ENCODE results near the gene RAP1GAP2. TPM values are rescaled to one million over a fixed set of nuclear protein-coding genes. Genes with fewer than 3 reads are reported as not detected.

The RAP1GAP2 gene
- total and polyA plus RNA-seq, 2 of the 8 experiments (the other 6 are each of a cell fraction or from before 2014, with no cell fraction given), result 24.0 to 63.8 TPM

GRCh38 chr17:2878751-2879254 is 82.6 kb downstream of the RAP1GAP2 start:
- H3K56ac ChIP-seq (replicated peaks; ENCODE audit: insufficient read length, low read depth, low read length), result no peak overlapping the region
- no peak overlapping the region for H3K14ac ChIP-seq (ENCODE audit: insufficient read length)
- no peak for DNase-seq (ENCODE audit: low read depth in 1 of 2, low spot score in 2 of 2)
- peaks cover 6 to 74% of the 10 kb centered on the region in 2 experiments; a peak in 3 of 4 replicates for H3K79me2 ChIP-seq (ENCODE audit: control insufficient read depth in 1 of 2, insufficient read depth in 2 of 2, low read length in 2 of 2)
- peaks cover 0 to 2% of the 10 kb centered on the region in 2 experiments for H4K20me1 ChIP-seq (replicated peaks in 1 of 2; ENCODE audit: control insufficient read depth in 1 of 2, insufficient read depth in 2 of 2, low read length in 2 of 2)
- no peak overlapping the region for H3K4me2 ChIP-seq (ENCODE audit: insufficient read depth in 1 of 2, low read depth in 2 of 2, low read length in 2 of 2)
- no peak overlapping the region for H2AFZ ChIP-seq (ENCODE audit: low read length)
- no peak overlapping the region; the same call in 1 of the 2 replicates for H2BK5ac ChIP-seq (ENCODE audit: low read depth, low read length)
- H3K79me1 ChIP-seq (ENCODE audit: low read depth, low read length), result peaks cover 38% of the 10 kb centered on the region
- WGBS, 2 experiments (ENCODE audit: extremely low coverage in 1 of 2, insufficient coverage in 1 of 2, insufficient read length in 1 of 2, insufficient replicate concordance in 2 of 2, low coverage in 1 of 2, low lambda C conversion rate in 2 of 2, missing lambda C conversion rate in 1 of 2), result 94% methylated on average over 15 of the region's 16 CpGs; no CpG with 5 or more reads in 1 of the 2 experiments
- H2BK15ac ChIP-seq (ENCODE audit: low read length), result 0 out of 2 replicates have a peak overlapping the region, but pooled peaks have one; percentile 16
- H3K9me3 ChIP-seq (ENCODE audit: insufficient read depth in 2 of 2, low read depth in 1 of 2, low read length in 1 of 2), result no peaks in the 10 kb centered on the region
- CTCF ChIA-PET (ENCODE audit: partially characterized antibody), result interaction anchor here (1.0 to 2.2 kb wide), 4 partner anchors 10 to 31 kb away, joined by 3 to 8 read pairs (median 4); no protein-coding TSS in a partner anchor
- H4K8ac ChIP-seq (ENCODE audit: extremely low read depth, insufficient read depth, low read length), result peak overlapping the region; percentile 75
- H3K4ac ChIP-seq (replicated peaks; ENCODE audit: insufficient read length, low read depth, low read length), result no peak overlapping the region
- no peak overlapping the region for H3K23ac ChIP-seq (ENCODE audit: insufficient read length)
- 0 out of 2 replicates have a peak, but pooled peaks cover 1% of the 10 kb centered on the region for H3K23me2 ChIP-seq (ENCODE audit: low read depth, low read length)
- H3K9ac ChIP-seq (replicated peaks in 1 of 4; ENCODE audit: extremely low read depth in 1 of 4, low read depth in 3 of 4, low read length in 3 of 4), result no peak overlapping the region
- TF ChIP-seq JUN (IDR thresholded peaks at IDR 0.05; ENCODE audit: low read depth, low read length) (no peak), SRF (IDR thresholded peaks at IDR 0.05; ENCODE audit: low read depth, low read length) (no peak), SIX5 (IDR thresholded peaks at IDR 0.05; ENCODE audit: low read depth, low read length) (no peak)
- H2BK120ac ChIP-seq (replicated peaks; ENCODE audit: low read depth, low read length), result no peak overlapping the region
- FAIRE-seq, result no peak
- peak overlapping the region; percentile 98 for H2AK5ac ChIP-seq (ENCODE audit: low read depth, low read length)
- H3K27ac ChIP-seq (ENCODE audit: low read depth, low read length), result no peak overlapping the region
- H3K4me3 ChIP-seq (ENCODE audit: extremely low read depth in 1 of 4, insufficient read depth in 2 of 4, low read depth in 3 of 4, low read length in 4 of 4), result no peak overlapping the region
- H4K91ac ChIP-seq (replicated peaks; ENCODE audit: insufficient read length, low read length), result no peak overlapping the region
- no peak overlapping the region for H4K5ac ChIP-seq (ENCODE audit: insufficient read length, low read depth, low read length)
- POLR2A ChIA-PET (ENCODE audit: partially characterized antibody), result interaction anchor here (0.6 to 2.1 kb wide), 3 partner anchors 9 to 1107 kb away, joined by 3 to 6 read pairs (median 4); no protein-coding TSS in a partner anchor
- H2BK20ac ChIP-seq (ENCODE audit: low read length), result no peak overlapping the region
- H3K36me3 ChIP-seq (ENCODE audit: control insufficient read depth in 2 of 4, insufficient read depth in 4 of 4, low read length in 3 of 4), result no peaks in the 10 kb centered on the region; a peak in 2 of 8 replicates
- no peak overlapping the region for H3K18ac ChIP-seq (ENCODE audit: extremely low read depth, low read length)
- H3K4me1 ChIP-seq (replicated peaks in 1 of 4; ENCODE audit: control insufficient read depth in 3 of 4, insufficient read depth in 4 of 4, low read length in 3 of 4), result peaks cover 15 to 39% (median 23%) of the 10 kb centered on the region in 4 experiments
- H2BK12ac ChIP-seq (ENCODE audit: low read depth, low read length), result no peak overlapping the region
- no peaks in the 10 kb centered on the region for H3K27me3 ChIP-seq (replicated peaks in 1 of 4; ENCODE audit: control insufficient read depth in 3 of 4, extremely low read depth in 1 of 4, insufficient read depth in 3 of 4, low read length in 3 of 4)
